Neural cell (in vitro differentiated cells): ENCODE measurements around the gene CP. TPM values are rescaled to one million over a fixed set of nuclear protein-coding genes. Genes with fewer than 3 reads are reported as not detected.

Experiments used
- H2AFZ ChIP-seq: fragments of 200-600, 300-800 bp; sonication (generic), shearing (Covaris generic); 2 replicates; pipeline ENCODE4 v1.6.0; 2014; ENCODE audit warnings: low read depth, mild to moderate bottlenecking, antibody characterized with exemption, low read length, moderate library complexity
- H3F3A ChIP-seq: fragments of 200-600 bp; shearing (Covaris generic); 2 replicates; pipeline ENCODE4 v1.6.1; 2016; ENCODE audit warnings: mild to moderate bottlenecking, moderate library complexity, mixed read lengths, antibody characterized with exemption, low read length; ENCODE audit not compliant: insufficient read depth, poor library complexity, severe bottlenecking
- H3K27ac ChIP-seq: fragments of 200-600, 300-800 bp; sonication (generic), shearing (Covaris generic); 2 replicates; pipeline ENCODE4 v1.5.1; 2014; ENCODE audit warnings: mild to moderate bottlenecking, low read length, moderate library complexity
- H3K27me3 ChIP-seq: fragments of 300-800, 200-600 bp; sonication (generic), shearing (Covaris generic); 2 replicates; pipeline ENCODE4 v1.6.0; 2014; ENCODE audit warnings: mild to moderate bottlenecking, low read depth, low read length, moderate library complexity; ENCODE audit not compliant: insufficient read depth
- H3K36me3 ChIP-seq: fragments of 300-800, 200-600 bp; sonication (generic), shearing (Covaris generic); 2 replicates; pipeline ENCODE4 v1.5.1; 2014; ENCODE audit warnings: mild to moderate bottlenecking, antibody characterized with exemption, low read length, moderate library complexity; ENCODE audit not compliant: insufficient read depth
- H3K4me2 ChIP-seq: fragments of 300-800, 200-600 bp; sonication (generic), shearing (Covaris generic); 2 replicates; pipeline ENCODE4 v1.6.0; 2014; ENCODE audit warnings: mild to moderate bottlenecking, low read length
- H3K4me3 ChIP-seq: fragments of 300-800, 200-600 bp; sonication (generic), shearing (Covaris generic); 2 replicates; pipeline ENCODE4 v1.5.1; 2014; ENCODE audit warnings: mild to moderate bottlenecking, low read length, moderate library complexity
- H3K79me2 ChIP-seq: fragments of 200-600 bp; shearing (Covaris generic); replicated peaks from 2 replicates; pipeline ENCODE4 v1.6.0; 2014; ENCODE audit warnings: mild to moderate bottlenecking, low read length, moderate library complexity; ENCODE audit not compliant: insufficient read depth
- H3K9ac ChIP-seq: fragments of 300-800, 200-600 bp; sonication (generic), shearing (Covaris generic); 2 replicates; pipeline ENCODE4 v1.6.1; 2016; ENCODE audit warnings: mild to moderate bottlenecking, low read length, mixed read lengths
- H3K9me2 ChIP-seq: fragments of 200-600 bp; shearing (Covaris generic); 2 replicates; pipeline ENCODE4 v1.6.1; 2016; ENCODE audit warnings: mild to moderate bottlenecking, low read length, mixed read lengths; ENCODE audit not compliant: insufficient read depth
- H3K9me3 ChIP-seq: fragments of 200-600, 300-800 bp; sonication (generic), shearing (Covaris generic); 2 replicates; pipeline ENCODE4 v1.6.1; 2016; ENCODE audit warnings: mild to moderate bottlenecking, mixed run types, low read length, moderate library complexity, mixed read lengths
- H4K20me1 ChIP-seq: fragments of 200-600 bp; shearing (Covaris generic); 2 replicates; pipeline ENCODE4 v1.6.1; 2016; ENCODE audit warnings: mild to moderate bottlenecking, mixed run types; ENCODE audit not compliant: insufficient read depth
- EP300 ChIP-seq: fragments of 450-650 bp; conservative IDR thresholded peaks from 2 replicates; pipeline ENCODE4 v1.6.1; 2014; ENCODE audit warnings: antibody characterized with exemption, mild to moderate bottlenecking, moderate library complexity; ENCODE audit not compliant: poor library complexity, severe bottlenecking
- EZH2 ChIP-seq: fragments of 200-600, 300-800 bp; shearing (Covaris generic), sonication (generic); IDR thresholded peaks from 2 replicates; pipeline ENCODE4 v1.6.1; 2014; ENCODE audit warnings: antibody characterized with exemption, low read length, borderline replicate concordance, mild to moderate bottlenecking; ENCODE audit not compliant: insufficient read depth, poor library complexity, severe bottlenecking
- MXI1 ChIP-seq: fragments of 450-650 bp; conservative IDR thresholded peaks from 2 replicates; pipeline ENCODE4 v1.6.1; 2014; ENCODE audit warnings: antibody characterized with exemption, mild to moderate bottlenecking; ENCODE audit not compliant: poor library complexity, severe bottlenecking
- POLR2AphosphoS5 ChIP-seq: IDR thresholded peaks from 2 replicates; pipeline ENCODE4 v1.6.1; 2012
- RAD21 ChIP-seq: fragments of 450-650 bp; conservative IDR thresholded peaks from 2 replicates; pipeline ENCODE4 v1.6.1; 2014; ENCODE audit warnings: antibody characterized with exemption, mild to moderate bottlenecking, moderate library complexity
- SMC3 ChIP-seq: fragments of 450-650 bp; conservative IDR thresholded peaks from 2 replicates; pipeline ENCODE4 v1.6.1; 2014; ENCODE audit warnings: antibody characterized with exemption, mild to moderate bottlenecking, moderate library complexity; ENCODE audit not compliant: poor library complexity
- TAF1 ChIP-seq: IDR thresholded peaks from 2 replicates; pipeline ENCODE4 v1.6.1; 2012; ENCODE audit warnings: low read depth
- polyA plus RNA-seq: library from polyadenylated mRNA; depleted of rRNA; stranded (reverse); fragments of >200 nt; gene quantifications from 2 replicates; pipeline ENCODE4 v1.2.3, GENCODE V29; 2014
- TF ChIP-seq, protein P1 (sequence below): fragments of 450-650 bp; IDR thresholded peaks from 2 replicates; pipeline ENCODE4 v1.5.1; 2014; ENCODE audit warnings: antibody characterized with exemption, mild to moderate bottlenecking, moderate library complexity; ENCODE audit not compliant: poor library complexity, severe bottlenecking
- TF ChIP-seq, protein P2 (sequence below): IDR thresholded peaks from 2 replicates; pipeline ENCODE4 v1.6.1; 2012; ENCODE audit warnings: borderline replicate concordance

CP gene
- polyA plus RNA-seq, 1 donor from 2014 or later, result not detected

DNA sequence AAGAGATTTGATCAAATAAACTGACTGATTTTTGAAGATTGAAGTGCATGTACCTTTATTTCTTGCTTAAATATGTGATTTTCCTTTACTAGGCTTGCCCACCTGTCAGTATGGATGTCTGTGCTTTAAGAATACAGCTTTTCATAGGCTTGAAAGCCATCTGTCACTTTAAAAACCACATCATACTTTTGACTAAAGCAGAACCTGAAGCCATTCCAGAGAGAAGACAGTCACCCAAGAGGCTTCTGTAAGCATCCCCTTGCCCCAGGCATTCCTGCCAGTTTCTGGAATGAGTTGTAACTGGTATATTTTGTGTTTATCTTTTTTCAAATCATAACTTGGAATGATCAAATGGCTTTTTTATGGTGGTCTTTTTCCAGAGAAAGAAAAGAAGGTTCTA is 68.2 kb downstream of the CP start:
- H3K9ac ChIP-seq, result no peak overlapping the region
- no peak overlapping the region for H3K27ac ChIP-seq
- TF ChIP-seq POLR2AphosphoS5, result no peak
- TF ChIP-seq, protein P1, sequence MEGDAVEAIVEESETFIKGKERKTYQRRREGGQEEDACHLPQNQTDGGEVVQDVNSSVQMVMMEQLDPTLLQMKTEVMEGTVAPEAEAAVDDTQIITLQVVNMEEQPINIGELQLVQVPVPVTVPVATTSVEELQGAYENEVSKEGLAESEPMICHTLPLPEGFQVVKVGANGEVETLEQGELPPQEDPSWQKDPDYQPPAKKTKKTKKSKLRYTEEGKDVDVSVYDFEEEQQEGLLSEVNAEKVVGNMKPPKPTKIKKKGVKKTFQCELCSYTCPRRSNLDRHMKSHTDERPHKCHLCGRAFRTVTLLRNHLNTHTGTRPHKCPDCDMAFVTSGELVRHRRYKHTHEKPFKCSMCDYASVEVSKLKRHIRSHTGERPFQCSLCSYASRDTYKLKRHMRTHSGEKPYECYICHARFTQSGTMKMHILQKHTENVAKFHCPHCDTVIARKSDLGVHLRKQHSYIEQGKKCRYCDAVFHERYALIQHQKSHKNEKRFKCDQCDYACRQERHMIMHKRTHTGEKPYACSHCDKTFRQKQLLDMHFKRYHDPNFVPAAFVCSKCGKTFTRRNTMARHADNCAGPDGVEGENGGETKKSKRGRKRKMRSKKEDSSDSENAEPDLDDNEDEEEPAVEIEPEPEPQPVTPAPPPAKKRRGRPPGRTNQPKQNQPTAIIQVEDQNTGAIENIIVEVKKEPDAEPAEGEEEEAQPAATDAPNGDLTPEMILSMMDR, result no peak
- no peak for TF ChIP-seq EZH2
- TF ChIP-seq RAD21, result no peak
- TF ChIP-seq MXI1, result no peak
- no peak for TF ChIP-seq EP300
- no peak for TF ChIP-seq SMC3
- TF ChIP-seq, protein P2, sequence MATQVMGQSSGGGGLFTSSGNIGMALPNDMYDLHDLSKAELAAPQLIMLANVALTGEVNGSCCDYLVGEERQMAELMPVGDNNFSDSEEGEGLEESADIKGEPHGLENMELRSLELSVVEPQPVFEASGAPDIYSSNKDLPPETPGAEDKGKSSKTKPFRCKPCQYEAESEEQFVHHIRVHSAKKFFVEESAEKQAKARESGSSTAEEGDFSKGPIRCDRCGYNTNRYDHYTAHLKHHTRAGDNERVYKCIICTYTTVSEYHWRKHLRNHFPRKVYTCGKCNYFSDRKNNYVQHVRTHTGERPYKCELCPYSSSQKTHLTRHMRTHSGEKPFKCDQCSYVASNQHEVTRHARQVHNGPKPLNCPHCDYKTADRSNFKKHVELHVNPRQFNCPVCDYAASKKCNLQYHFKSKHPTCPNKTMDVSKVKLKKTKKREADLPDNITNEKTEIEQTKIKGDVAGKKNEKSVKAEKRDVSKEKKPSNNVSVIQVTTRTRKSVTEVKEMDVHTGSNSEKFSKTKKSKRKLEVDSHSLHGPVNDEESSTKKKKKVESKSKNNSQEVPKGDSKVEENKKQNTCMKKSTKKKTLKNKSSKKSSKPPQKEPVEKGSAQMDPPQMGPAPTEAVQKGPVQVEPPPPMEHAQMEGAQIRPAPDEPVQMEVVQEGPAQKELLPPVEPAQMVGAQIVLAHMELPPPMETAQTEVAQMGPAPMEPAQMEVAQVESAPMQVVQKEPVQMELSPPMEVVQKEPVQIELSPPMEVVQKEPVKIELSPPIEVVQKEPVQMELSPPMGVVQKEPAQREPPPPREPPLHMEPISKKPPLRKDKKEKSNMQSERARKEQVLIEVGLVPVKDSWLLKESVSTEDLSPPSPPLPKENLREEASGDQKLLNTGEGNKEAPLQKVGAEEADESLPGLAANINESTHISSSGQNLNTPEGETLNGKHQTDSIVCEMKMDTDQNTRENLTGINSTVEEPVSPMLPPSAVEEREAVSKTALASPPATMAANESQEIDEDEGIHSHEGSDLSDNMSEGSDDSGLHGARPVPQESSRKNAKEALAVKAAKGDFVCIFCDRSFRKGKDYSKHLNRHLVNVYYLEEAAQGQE, result no peak
- no peaks in the 10 kb centered on the region for H3K79me2 ChIP-seq
- H3K9me2 ChIP-seq, result no peaks in the 10 kb centered on the region
- H2AFZ ChIP-seq, result no peak overlapping the region
- no peak overlapping the region for H3K4me2 ChIP-seq
- H3K36me3 ChIP-seq, result no peaks in the 10 kb centered on the region
- H4K20me1 ChIP-seq, result no peaks in the 10 kb centered on the region
- no peak overlapping the region for H3K4me3 ChIP-seq
- no peaks in the 10 kb centered on the region for H3K9me3 ChIP-seq
- no peaks in the 10 kb centered on the region for H3F3A ChIP-seq
- no peaks in the 10 kb centered on the region for H3K27me3 ChIP-seq

DNA sequence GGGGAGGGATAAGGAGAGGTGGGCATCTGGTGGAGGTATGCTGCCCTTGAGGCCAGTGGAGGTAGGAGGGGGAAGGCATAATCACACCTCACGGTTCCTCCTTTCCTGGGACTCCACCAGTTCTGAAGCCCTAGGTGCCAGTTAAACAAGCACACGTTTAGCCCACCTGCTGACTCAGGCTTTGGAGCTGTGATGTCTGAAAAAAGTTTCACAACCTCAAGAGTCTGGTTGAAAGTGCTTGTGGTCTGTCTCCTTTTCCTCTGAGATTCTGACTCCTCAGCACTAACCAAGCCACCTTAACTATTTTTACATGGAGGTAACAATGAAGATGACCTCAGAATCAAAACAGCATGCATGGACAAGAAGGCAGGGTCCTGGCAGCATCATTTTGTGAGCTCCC is 69.2 kb downstream of the CP start:
- H3K27ac ChIP-seq, result no peak overlapping the region

More for the DNA sequence above, 69.2 kb downstream of the CP start:
- Histone ChIP-seq H3K9me3 (no peaks in the 10 kb centered on the region), H3K4me2 (no peak overlapping the region), H3K9me2 (no peaks in the 10 kb centered on the region), H3K36me3 (no peaks in the 10 kb centered on the region), H3F3A (no peaks in the 10 kb centered on the region), H4K20me1 (no peaks in the 10 kb centered on the region), H3K27me3 (no peaks in the 10 kb centered on the region), H3K4me3 (no peak overlapping the region), H3K9ac (no peak overlapping the region), H3K79me2 (no peaks in the 10 kb centered on the region), H2AFZ (no peak overlapping the region)
- TF ChIP-seq, protein P1, result no peak
- TF ChIP-seq POLR2AphosphoS5 (no peak), MXI1 (no peak), EP300 (no peak), TAF1 (no peak), RAD21 (no peak), SMC3 (no peak), EZH2 (no peak)
- TF ChIP-seq, protein P2, result no peak
